Endothelial cell of hepatic sinusoid (primary cell): ENCODE results near the gene SH2D1B.
"Not testable (repeated sequence)": the region's sequence is repeated elsewhere in the genome, so short reads cannot be mapped to it uniquely, and the experiment has no call there.

ENCODE experiments used
- in situ Hi-C: cut with HindIII; loops from 2 replicates; pipeline ENCODE4 v1.10.0; 2017; ENCODE audit warnings: low sequenced_read_pairs

The SH2D1B gene, protein sequence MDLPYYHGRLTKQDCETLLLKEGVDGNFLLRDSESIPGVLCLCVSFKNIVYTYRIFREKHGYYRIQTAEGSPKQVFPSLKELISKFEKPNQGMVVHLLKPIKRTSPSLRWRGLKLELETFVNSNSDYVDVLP

GRCh38 chr1:162412002-162412401, at the start of gene SH2D1B:
SH2D1B (minus strand) TSS chr1:162412136; CDS start chr1:162412016, 120 bp downstream.
- in situ Hi-C loops = loop anchor here (10.0 kb wide), 1 partner anchor 183 kb away; no protein-coding TSS in a partner anchor

GRCh38 chr1:162458236-162458635, 46.3 kb upstream of the SH2D1B start:
- in situ Hi-C loops = no loop called here

DNA sequence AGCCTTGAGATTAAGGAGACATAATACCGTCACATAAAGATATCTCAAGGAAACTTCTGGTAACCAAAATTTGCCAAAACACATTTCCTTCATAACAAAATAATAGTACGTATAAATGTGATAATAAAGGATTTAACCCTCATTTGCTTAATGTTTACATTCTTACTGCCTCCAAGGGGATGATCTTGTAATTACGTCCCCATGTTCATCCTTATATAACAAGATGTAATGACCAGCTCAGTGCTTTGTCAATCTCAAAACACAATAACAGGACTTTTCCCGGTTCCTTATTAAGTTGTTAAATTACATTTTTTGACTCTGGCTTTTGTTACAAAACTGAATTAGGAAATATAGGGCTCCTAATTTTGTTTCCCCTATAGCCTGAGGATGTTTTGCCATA, 44.4 kb upstream of the SH2D1B start:
- in situ Hi-C loops = no loop called here

GRCh38 chr1:162454361-162454760, 42.4 kb upstream of the SH2D1B start:
- in situ Hi-C loops = not testable (repeated sequence)

DNA sequence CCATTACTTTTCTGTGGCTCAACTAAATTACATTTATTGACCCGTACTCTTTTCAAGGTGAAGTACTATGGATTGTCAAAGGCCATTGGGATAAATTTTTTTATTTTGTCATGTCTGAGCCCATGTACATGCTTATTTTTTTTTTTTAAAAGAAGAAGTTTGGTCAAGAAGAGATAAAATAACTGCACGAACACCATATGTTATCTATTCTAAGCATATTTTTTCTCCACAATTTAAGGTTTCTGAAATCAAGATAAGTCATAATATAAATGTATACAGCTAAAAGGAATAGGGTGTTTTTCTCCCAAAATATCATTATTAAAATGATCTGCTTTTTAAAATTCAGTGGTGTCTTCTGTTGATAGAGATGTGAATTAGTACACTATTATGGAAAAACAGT, 35.0 kb upstream of the SH2D1B start:
- in situ Hi-C loops = no loop called here

GRCh38 chr1:162444903-162445302, 33.0 kb upstream of the SH2D1B start:
- in situ Hi-C loops = no loop called here

- in situ Hi-C loops = not testable (repeated sequence)
Measured at GRCh38 chr1:162432977-162433713, 21.2 kb upstream of the SH2D1B start.

DNA sequence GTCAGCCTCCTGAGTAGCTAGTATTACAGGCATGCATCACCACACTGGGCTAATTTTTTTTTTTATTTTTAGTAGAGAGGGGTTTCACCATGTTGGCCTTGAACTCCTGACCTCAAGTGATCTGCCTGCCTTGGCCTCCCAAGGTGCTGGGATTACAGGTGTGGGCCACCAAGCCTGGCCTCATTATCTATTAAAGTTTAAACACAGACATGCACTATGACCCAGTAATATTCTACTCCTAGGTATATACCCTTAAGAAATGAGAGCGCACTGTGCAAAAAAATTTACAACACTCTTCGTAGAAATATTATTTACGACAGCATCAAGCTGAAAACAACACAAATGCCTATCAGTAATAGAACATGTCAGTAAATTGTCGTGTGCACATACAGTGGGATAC, 18.6 kb upstream of the SH2D1B start:
- in situ Hi-C loops = no loop called here

- in situ Hi-C loops = no loop called here
Measured at GRCh38 chr1:162422662-162423375, 10.9 kb upstream of the SH2D1B start.

DNA sequence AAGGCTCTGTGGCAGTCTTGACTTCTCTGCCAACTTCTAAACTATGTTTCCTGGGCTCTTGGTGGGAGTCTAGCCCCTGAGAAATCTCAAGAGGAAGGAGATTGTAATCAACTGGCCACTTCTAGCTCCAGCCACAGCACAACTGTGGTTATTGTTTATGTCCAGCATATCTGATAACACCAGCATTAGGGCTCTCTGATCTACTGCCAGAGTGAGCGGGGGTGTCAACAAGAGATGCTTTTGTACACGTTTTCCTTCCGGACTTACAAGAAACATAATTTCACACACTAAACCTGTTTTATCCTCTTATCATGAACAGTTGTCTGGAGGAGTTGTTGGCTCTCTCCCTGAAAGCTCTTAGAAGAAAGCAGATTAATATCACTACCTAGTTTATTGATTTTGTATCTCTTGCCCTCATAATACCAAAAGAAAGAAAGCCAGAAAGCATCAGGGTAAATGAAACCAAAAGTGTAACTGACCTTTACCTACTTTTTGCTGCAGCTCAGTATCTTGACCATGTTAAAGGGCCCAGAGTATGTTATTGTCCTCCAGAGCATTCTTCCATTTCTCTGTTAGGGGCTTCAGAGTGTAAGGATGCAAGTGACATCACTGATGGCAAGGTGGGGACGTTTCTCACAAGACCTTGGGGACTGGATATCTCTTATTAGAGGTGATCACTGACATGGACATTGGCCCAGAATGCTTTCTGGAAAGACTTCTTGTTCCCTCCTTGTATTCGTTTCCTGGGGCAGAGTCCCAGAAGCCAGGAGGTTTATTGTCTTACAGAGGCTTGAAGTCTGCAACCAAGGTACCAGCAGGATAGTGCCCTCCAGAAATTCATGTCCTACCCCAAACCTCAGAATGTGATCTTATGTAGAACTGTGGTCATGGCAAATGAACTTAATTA, 9.6 kb upstream of the SH2D1B start:
- in situ Hi-C loops = no loop called here

DNA sequence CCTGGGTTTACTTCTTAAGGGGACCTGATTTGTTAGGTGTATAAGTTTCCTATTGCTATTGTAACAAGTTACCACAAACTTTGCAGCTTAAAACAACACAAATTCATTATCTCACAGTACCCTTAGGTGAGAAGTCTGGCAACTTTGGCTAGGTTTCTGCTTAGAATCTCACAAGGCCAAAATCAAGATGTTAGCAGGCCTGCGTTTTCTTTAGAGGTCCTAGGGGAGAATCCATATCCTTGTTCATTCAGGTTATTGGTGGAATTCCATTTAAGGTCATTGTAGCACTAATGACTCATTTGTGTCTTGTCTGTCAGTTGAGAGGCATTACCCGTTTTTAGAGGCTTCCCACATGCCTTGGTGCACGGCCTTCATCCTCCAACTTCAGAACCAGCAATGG, 8.2 kb upstream of the SH2D1B start:
- in situ Hi-C loops = no loop called here

- in situ Hi-C loops = loop anchor here (10.0 kb wide), 1 partner anchor 175 kb away; no protein-coding TSS in a partner anchor
Measured at GRCh38 chr1:162419450-162419931, 7.6 kb upstream of the SH2D1B start.

- in situ Hi-C loops = loop anchor here (10.0 kb wide), 1 partner anchor 176 kb away; no protein-coding TSS in a partner anchor
Measured at GRCh38 chr1:162418584-162418983, 6.6 kb upstream of the SH2D1B start.

GRCh38 chr1:162417650-162418049, 5.7 kb upstream of the SH2D1B start:
- in situ Hi-C loops = loop anchor here (10.0 kb wide), 1 partner anchor 177 kb away; no protein-coding TSS in a partner anchor

- in situ Hi-C loops = loop anchor here (10.0 kb wide), 1 partner anchor 178 kb away; no protein-coding TSS in a partner anchor
Measured at GRCh38 chr1:162416909-162417308, 5.0 kb upstream of the SH2D1B start.

DNA sequence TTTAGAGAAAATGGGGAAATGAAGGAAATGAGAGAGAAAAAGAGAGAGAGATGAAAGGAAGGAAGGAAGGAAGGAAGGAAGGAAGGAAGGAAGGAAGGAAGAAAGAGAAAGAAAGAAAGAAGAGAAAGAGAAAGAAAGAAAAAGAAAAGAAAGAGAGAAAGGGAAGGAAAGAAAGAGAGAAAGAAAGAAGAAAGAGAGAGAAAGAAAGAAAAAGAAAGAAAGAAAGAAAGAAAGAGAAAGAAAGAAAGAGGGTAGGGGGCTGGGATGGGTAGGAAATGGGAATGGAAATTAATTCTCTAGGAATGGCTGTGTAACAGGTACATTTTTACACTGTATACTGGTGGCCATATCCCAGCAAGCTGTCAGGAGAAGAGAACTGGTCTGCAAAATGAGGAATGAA, 4.3 kb upstream of the SH2D1B start:
- in situ Hi-C loops = loop anchor here (10.0 kb wide), 1 partner anchor 179 kb away; no protein-coding TSS in a partner anchor

DNA sequence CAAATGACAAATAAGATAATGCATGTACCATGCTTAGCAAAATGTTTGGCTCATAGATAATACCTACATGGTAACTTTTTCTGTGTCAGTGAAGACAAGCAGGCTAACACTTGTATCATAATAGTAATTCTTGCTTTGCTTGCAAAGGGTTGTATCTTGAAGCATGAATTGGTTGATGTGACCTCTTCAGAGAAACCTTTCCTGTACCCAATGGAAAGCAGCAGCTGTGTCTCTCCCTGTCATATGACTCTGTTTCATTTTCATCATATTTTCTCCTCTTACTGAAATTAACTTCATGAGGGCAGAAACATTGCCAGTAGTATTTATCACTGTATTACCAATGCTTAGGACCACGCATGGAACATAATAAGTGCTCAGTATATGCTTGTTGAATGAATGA, 4.4 kb downstream of the SH2D1B start:
- in situ Hi-C loops = no loop called here

- in situ Hi-C loops = no loop called here
Measured at GRCh38 chr1:162406811-162407210, 5.1 kb downstream of the SH2D1B start.

DNA sequence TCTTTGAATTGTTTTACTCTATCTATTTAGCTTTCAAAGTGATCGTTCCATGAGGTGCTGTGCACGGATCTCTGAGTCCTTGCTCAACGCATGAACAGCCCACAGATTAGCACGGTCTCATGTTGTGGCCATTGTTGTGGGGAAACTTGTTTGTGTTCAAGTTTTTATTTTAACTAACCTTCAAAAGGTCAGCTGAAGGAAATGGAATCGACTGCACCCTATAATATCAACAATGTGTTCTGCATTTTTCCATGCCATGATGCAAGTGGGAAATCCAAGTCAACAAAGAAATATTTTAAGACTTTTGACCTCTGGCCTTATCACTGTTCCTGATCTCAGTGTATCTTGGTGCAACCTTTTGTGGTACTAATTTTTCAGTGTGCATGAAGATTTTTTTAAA, 6.1 kb downstream of the SH2D1B start:
- in situ Hi-C loops = no loop called here

- in situ Hi-C loops = no loop called here
Measured at GRCh38 chr1:162404550-162405160, 7.3 kb downstream of the SH2D1B start.
